ENCODE measurements around the gene GJB1.

GJB1 gene

GRCh38 chrX:71215338-71215912, 7.6 kb upstream of the GJB1 start:
- DNase-seq: no peak

DNA sequence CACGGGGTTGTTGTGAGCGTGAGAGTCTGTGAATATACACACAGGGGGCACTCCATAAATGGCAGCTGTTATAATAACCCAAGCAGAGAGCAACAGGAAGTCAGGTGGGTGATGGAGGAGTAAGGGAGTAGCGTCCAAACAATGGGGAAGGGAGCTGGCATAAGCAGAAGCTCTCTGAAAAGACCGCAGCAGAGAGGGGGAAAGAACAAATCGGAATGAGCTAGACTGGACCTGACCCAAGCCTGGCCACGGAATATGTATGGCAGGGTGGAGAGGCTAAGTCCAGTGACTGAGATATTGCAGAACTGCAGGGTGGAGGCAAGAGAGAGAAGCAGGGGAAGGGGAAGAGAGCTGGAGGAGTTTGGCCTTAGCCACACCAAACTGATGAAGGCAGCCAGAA, 6.5 kb upstream of the GJB1 start:
- no peak for DNase-seq

- DNase-seq: no peak
Observed at GRCh38 chrX:71217298-71217697, 5.7 kb upstream of the GJB1 start.

DNA sequence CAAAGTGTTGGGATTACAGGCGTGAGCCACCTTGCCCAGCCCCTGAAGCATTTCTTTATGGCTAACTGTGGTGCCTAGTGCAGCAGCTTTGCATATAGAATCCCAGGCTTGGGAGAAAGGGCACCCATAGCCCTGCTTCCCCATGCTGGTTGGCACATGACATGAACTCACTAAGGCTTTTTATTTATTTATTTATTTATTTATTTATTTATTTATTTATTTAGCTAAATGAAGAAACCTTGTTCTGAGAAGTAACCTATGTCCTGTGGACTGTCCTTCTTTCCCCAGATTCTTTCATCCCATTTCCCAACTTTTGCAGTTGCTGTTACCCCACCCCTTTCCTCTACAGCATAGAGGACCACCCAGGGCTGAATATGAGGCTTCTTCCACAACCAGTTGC, 1.9 kb upstream of the GJB1 start:
- DNase-seq: no peak

DNA sequence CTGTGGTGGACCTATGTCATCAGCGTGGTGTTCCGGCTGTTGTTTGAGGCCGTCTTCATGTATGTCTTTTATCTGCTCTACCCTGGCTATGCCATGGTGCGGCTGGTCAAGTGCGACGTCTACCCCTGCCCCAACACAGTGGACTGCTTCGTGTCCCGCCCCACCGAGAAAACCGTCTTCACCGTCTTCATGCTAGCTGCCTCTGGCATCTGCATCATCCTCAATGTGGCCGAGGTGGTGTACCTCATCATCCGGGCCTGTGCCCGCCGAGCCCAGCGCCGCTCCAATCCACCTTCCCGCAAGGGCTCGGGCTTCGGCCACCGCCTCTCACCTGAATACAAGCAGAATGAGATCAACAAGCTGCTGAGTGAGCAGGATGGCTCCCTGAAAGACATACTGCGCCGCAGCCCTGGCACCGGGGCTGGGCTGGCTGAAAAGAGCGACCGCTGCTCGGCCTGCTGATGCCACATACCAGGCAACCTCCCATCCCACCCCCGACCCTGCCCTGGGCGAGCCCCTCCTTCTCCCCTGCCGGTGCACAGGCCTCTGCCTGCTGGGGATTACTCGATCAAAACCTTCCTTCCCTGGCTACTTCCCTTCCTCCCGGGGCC, 1.2 kb downstream of the GJB1 start:
- DNase-seq: no peak

DNA sequence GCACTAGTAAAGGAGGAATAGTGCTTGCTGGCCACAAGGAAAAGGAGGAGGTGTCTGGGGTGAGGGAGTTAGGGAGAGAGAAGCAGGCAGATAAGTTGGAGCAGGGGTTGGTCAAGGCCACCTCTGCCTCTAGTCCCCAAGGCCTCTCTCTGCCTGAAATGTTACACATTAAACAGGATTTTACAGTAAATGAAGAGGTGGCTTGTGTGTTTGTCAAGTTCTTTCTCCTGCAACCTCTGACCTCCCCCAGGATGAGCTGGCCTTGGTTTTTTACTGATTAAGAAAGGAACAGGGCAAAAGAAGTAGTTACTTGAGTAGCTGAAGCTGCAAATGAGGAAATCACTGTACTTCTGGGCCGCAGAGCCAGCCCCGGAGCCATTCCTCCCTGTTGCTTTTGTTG, 2.0 kb downstream of the GJB1 start:
- no peak for DNase-seq

GRCh38 chrX:71225676-71226075, 2.7 kb downstream of the GJB1 start:
- DNase-seq: no peak

DNA sequence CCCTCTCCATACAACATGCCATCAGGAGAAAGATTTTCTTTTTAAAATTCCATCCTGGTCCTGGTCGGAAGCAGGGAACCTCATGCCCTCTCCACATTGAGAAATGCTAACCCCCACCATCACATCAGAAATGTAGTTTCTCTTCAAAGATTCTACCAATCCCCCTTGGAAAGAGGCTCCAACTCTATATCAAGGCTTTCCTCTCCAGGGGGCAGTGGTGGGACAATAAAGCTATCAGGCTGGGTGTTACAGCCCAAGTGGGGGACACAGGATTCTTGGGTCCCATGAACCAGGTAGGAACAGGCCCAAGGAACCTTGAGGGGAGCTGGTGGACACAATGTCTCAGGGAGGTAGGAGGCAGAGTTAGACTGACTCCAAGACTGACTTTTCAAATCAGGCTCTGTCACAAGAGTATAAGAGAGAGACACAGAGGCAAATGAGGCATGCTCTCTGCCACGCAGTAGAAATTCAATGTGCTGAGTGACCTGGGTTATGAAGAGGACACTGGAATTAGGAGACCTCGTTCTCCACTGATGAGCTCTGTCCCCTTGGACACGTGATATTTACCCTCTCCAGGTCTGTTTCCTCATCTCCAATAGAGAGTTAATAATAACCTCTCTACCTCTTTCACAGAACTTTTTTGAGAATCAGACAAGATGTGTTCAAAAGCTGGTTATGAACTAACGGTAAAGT, 4.5 kb downstream of the GJB1 start:
- no peak for DNase-seq

- DNase-seq: no peak
Observed at GRCh38 chrX:71228063-71228642, 5.1 kb downstream of the GJB1 start.

GRCh38 chrX:71235482-71235881, 12.5 kb downstream of the GJB1 start:
- DNase-seq: no peak

DNA sequence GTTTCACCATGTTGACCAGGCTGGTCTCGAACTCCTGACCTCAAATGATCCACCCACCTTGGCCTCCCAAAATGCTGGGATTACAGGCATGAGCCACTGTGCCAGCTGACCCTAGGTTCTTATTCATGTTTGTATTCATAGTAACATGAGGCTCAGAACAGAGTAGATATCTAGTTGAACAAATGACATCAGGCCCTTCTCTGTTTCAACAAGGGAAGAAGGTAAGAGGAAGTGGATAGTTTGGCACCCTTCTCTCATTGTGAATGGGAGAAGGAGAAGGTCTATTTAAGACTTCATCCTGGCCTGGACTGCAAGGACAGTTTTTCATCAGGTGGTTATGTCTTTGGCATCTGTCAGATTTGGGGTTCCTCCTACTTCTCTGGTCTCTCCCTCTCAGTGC, 13.8 kb downstream of the GJB1 start:
- DNase-seq: no peak

GRCh38 chrX:71239781-71240180, 16.8 kb downstream of the GJB1 start:
- DNase-seq: no peak

GRCh38 chrX:71241301-71241700, 18.3 kb downstream of the GJB1 start:
- no peak for DNase-seq

DNA sequence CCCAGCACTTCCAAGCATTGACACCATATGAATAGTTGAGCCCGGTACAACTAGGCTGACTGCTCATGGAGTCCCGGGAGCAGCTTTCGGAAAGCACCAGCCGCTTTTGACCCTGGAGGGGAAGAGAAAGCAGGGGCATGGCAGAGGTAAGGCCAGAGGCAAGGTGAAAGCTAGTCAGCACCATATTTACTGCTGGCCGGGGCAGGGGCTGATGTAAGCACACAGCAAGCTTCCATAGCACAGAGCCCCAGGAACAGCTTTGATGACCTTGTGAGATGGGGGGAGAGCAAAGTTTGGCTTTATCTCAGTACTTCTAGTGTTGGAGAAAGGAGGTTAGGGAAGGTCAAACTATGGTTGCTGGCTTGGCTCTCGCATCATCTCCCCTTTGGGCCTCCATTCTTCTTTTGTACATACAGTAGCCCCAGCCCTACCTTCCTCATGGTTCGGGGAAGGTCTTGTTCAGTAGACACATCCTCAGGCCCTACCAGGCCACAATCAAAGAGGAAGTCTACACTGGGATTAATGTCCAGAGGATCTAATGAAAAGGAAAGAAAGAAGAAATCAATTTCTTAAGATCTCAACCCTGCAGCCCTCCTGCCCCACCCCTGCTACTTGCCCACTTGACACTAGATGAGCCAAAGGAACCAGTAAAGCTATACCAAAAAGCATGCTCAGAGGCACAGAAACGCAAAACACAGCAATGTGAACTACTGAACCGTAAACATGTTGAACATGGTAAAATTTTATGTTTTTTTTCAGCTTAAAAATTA, 21.5 kb downstream of the GJB1 start:
- no peak for DNase-seq

DNA sequence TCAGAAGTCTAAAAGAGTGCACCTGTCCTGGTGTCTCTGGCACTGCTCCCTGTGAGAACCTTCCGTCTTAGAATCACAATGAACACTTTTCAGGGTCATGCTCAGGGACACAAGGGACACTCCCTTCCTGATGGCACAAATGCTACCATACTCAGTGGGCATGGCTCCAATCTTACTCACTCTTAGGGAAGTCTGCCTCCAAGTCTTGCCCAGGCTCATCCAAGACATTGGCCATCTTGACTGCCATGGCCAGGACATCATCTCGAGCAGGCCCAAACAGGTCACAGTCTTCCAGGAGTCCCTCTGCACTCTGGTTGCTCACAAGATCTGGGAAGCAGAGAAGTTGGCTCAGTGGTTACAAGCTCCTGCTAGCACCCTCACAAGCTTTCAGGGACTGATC, 22.1 kb downstream of the GJB1 start:
- no peak for DNase-seq

DNA sequence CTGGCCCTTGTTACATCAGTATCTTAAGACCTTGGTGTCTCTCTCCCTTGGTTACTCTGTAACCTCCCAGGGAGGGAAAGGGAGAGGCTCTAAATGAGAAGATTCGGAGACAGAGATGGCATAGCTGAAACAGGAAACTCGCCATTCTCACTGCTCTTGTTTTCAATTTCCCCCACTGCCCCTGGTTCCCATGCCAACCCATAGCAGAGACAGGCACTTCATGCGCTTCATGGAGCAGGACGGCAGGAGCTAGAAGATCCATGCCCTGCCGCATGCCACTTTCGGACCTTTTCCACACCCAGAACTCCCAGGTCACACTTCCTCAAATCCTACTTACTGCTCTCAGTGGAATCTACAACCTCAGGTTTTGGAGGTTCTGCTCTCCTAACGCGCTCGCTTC, 27.8 kb downstream of the GJB1 start:
- no peak for DNase-seq

DNA sequence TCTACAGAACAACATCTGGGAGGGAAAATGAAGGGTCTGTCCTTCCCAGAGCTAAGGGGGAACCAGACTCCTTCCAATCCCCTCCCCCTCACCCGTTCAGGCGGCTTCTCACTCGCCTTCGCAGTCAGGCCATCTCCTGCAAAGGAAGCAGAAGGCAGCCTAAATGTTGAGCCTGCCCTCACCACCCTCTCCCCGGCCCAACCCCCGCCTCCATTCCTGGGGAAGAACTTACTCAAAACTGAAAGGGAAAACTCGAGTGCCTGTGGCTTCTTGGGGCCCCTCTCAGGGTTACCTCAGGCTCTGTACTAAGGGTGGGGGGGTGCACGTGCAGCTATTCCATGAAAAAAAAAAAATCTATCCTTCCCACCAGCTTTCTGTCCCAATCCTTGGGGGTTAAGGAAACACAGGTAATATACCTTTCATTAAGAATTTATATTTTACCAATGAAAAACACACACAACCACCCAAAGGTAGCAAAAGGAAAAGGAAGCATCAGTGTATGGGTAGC, 28.5 kb downstream of the GJB1 start:
- no peak for DNase-seq

DNA sequence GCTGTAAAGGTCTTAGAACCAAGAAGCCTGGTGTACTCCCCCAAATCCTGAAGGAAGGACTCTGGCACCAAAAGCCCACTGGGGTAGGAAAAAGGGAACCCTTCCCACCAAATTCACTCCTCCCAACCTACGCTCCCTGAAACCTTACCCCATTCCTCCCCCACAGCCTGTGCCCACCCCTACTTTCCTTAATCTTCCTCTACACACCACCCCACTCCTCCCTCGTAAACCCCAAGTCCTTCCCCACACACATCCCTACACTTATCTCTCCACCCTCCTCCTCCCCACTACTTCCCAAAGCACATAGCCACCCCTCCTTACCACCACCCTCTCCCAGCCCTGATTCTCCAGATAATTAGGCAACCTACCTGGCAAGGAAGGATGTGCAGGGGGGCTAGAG, 29.2 kb downstream of the GJB1 start:
- no peak for DNase-seq

GRCh38 chrX:71253253-71254091, 30.4 kb downstream of the GJB1 start:
- peak; percentile 42 to 48 for DNase-seq

- DNase-seq: peak; percentile 84 to 86
Observed at GRCh38 chrX:71254092-71254963, 31.3 kb downstream of the GJB1 start, which contains the start of gene ZMYM3. Gene ZMYM3, minus strand, starts transcription at chrX:71254140. Its CDS starts 885 bp downstream, at chrX:71253255.

GRCh38 chrX:71256051-71256450, 33.0 kb downstream of the GJB1 start:
- no peak for DNase-seq
